Brain microvascular endothelial cell (primary cell): Measurements from ENCODE around the gene MRPL4.

ENCODE experiments used
- DNase-seq: peaks from one replicate; pipeline ENCODE4 v3.0.0-alpha.2; 2020
- H3K27ac ChIP-seq: fragments of 250-450 bp; sonication (Bioruptor Pico); 2 replicates; pipeline ENCODE4 v1.5.1; 2020; ENCODE audit warnings: mild to moderate bottlenecking, moderate library complexity
- H3K27me3 ChIP-seq: fragments of 250-450 bp; sonication (Bioruptor Pico); replicated peaks from 2 replicates; pipeline ENCODE4 v1.5.1; 2020; ENCODE audit warnings: mild to moderate bottlenecking
- H3K36me3 ChIP-seq: fragments of 250-450 bp; sonication (Bioruptor Pico); replicated peaks from 2 replicates; pipeline ENCODE4 v1.5.1; 2020; ENCODE audit warnings: mild to moderate bottlenecking
- H3K4me3 ChIP-seq: 2 replicates; pipeline ENCODE4 v1.5.1; 2011; ENCODE audit warnings: low read depth, mild to moderate bottlenecking, control low read depth, low read length, moderate library complexity
- in situ Hi-C: cut with HindIII; loops from 2 replicates; pipeline ENCODE4 v1.10.0; 2017; ENCODE audit warnings: low sequenced_read_pairs, low pct_ligation_motif_present
- TF ChIP-seq, protein P1 (sequence below): IDR thresholded peaks from 2 replicates; pipeline ENCODE4 v1.5.1; 2011; ENCODE audit warnings: low read depth, mild to moderate bottlenecking, moderate library complexity, low read length, control low read depth, inconsistent platforms; ENCODE audit errors: missing control alignments

The MRPL4 gene

DNA sequence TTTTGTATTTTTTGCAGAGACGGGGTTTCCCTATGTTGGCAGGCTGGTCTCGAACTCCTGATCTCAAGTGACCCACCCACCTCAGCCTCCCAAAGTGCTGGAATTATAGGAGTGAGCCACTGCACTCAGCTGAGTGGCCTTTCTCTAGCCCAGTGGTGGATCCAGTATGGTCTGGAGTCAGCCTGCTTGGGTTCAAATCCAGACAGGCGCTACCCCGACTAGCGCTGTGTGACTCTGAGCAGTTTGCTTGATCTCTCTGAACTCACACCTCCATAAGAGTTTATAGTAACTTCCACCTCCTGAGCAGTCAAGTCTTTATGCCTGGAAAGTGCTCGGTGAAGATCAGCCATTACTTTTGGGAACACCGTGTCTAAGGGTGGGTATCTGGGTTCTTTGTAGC lies 31.3 kb upstream of the MRPL4 start:
- Histone ChIP-seq H3K36me3 (peaks cover 6% of the 10 kb centered on the region), H3K27ac (no peak overlapping the region), H3K4me3 (no peak overlapping the region), H3K27me3 (no peaks in the 10 kb centered on the region)
- in situ Hi-C loops, result no loop called here
- TF ChIP-seq, protein P1, sequence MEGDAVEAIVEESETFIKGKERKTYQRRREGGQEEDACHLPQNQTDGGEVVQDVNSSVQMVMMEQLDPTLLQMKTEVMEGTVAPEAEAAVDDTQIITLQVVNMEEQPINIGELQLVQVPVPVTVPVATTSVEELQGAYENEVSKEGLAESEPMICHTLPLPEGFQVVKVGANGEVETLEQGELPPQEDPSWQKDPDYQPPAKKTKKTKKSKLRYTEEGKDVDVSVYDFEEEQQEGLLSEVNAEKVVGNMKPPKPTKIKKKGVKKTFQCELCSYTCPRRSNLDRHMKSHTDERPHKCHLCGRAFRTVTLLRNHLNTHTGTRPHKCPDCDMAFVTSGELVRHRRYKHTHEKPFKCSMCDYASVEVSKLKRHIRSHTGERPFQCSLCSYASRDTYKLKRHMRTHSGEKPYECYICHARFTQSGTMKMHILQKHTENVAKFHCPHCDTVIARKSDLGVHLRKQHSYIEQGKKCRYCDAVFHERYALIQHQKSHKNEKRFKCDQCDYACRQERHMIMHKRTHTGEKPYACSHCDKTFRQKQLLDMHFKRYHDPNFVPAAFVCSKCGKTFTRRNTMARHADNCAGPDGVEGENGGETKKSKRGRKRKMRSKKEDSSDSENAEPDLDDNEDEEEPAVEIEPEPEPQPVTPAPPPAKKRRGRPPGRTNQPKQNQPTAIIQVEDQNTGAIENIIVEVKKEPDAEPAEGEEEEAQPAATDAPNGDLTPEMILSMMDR, result no peak
- DNase-seq, result no peak

- Histone ChIP-seq H3K36me3 (peaks cover 6% of the 10 kb centered on the region), H3K27ac (no peak overlapping the region), H3K4me3 (no peak overlapping the region), H3K27me3 (no peaks in the 10 kb centered on the region)
- in situ Hi-C loops, result no loop called here
- DNase-seq, result no peak
- TF ChIP-seq, protein P1, result no peak
Measured at GRCh38 chr19:10222201-10222890, 29.7 kb upstream of the MRPL4 start.

DNA sequence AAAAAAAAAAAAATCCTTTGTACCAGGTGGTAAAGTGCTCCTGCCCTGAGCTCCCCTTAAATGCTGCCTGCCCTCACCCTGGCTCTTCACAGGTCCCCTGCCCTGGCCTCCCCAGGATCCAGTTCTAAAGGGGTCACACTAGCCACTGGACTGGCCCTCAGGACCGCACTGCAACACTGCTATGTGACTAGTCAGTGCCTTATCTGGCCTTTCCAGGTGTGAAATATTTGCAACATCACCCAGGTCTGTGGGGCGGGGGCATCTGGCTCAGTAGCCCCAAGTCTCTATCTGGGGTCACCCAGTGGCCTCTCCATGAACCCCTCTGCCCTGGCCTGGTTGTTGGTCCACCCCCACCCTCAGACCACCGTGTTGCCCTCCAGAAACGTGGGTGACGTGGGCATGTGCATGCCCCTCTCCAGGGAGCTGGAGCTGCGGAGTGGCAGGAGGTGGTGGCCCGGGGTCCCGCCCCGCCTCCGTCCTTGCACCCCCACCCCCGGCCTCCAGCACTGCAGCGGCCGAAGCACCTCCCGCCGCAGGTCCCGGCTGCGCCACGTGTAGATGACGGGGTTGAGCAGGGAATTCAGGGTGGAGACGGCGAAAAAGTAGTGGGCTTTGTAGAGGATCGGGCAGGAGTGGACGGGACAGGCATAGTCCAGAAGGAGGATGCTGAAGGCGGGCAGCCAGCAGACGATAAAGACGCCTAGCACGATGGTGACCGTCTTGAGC lies 28.4 kb upstream of the MRPL4 start:
- in situ Hi-C loops, result no loop called here
- DNase-seq, result no peak
- peaks cover 6% of the 10 kb centered on the region for H3K36me3 ChIP-seq

DNA sequence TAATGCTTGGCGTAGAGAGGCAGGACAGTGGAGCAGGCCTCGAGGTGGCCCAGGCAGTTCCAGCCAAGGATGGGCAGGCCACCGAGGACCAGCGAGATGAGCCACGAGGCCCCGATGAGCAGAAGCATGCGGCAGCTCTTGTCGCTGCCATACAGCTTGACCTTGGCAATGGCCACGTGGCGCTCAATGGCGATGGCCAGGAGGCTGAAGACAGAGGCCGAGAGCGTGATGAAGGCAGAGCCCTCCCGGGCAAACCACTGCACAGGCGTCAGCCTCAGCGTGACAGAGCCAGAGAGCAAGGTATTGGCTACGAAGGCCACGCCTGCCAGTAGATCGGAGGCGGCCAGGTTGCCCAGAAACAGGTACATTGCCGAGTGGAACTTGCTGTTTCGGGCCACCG lies 27.7 kb upstream of the MRPL4 start:
- peaks cover 6% of the 10 kb centered on the region for H3K36me3 ChIP-seq
- H3K27ac ChIP-seq, result no peak overlapping the region
- no peaks in the 10 kb centered on the region for H3K27me3 ChIP-seq
- DNase-seq, result no peak
- in situ Hi-C loops, result no loop called here
- H3K4me3 ChIP-seq, result no peak overlapping the region
- TF ChIP-seq, protein P1, result no peak

More for the DNA sequence above, 28.4 kb upstream of the MRPL4 start:
- no peak overlapping the region for H3K4me3 ChIP-seq
- H3K27ac ChIP-seq, result no peak overlapping the region
- no peaks in the 10 kb centered on the region for H3K27me3 ChIP-seq
- TF ChIP-seq, protein P1, result no peak

- DNase-seq, result no peak
- Histone ChIP-seq H3K4me3 (no peak overlapping the region), H3K27ac (no peak overlapping the region)
Measured at GRCh38 chr19:10226021-10226375, 26.0 kb upstream of the MRPL4 start.

More at GRCh38 chr19:10226021-10226375, 26.0 kb upstream of the MRPL4 start:
- Histone ChIP-seq H3K36me3 (peaks cover 6% of the 10 kb centered on the region), H3K27me3 (no peaks in the 10 kb centered on the region)
- in situ Hi-C loops, result no loop called here
- TF ChIP-seq, protein P1, result no peak
